HG03520 (cell line): ENCODE data around the gene TBC1D10A.
A peak's percentile ranks its signal among the peaks of the same experiment; 100 is the strongest.

Experiments
- ATAC-seq: cut with Tn5 transposase; IDR thresholded peaks from one replicate; pipeline ENCODE4 v1.9.1; 2021; ENCODE audit warnings: mild to moderate bottlenecking, moderate library complexity; ENCODE audit not compliant: unreplicated experiment

TBC1D10A gene

GRCh38 chr22:30301995-30302809, 24.5 kb downstream of the TBC1D10A start:
- no peak for ATAC-seq

- ATAC-seq: no peak
These were observed 27.4 kb downstream of the TBC1D10A start for GRCh38 chr22:30299322-30299721.

- no peak for ATAC-seq
These were observed 28.6 kb downstream of the TBC1D10A start for GRCh38 chr22:30297991-30298701.

GRCh38 chr22:30297276-30297990, 29.3 kb downstream of the TBC1D10A start:
- no peak for ATAC-seq

GRCh38 chr22:30296833-30297232, 29.9 kb downstream of the TBC1D10A start:
- no peak for ATAC-seq

GRCh38 chr22:30296324-30296723, 30.4 kb downstream of the TBC1D10A start:
- ATAC-seq: no peak

GRCh38 chr22:30295576-30295975, 31.2 kb downstream of the TBC1D10A start:
- no peak for ATAC-seq

GRCh38 chr22:30294830-30295229, 31.9 kb downstream of the TBC1D10A start:
- no peak for ATAC-seq

- no peak for ATAC-seq
These were observed 32.7 kb downstream of the TBC1D10A start for GRCh38 chr22:30294066-30294465.

GRCh38 chr22:30293026-30293425, 33.7 kb downstream of the TBC1D10A start:
- ATAC-seq: no peak

- ATAC-seq: no peak
These were observed 34.4 kb downstream of the TBC1D10A start for GRCh38 chr22:30292069-30292970.

GRCh38 chr22:30291058-30291892, 35.5 kb downstream of the TBC1D10A start:
- no peak for ATAC-seq

- no peak for ATAC-seq
These were observed 36.2 kb downstream of the TBC1D10A start for GRCh38 chr22:30290342-30291057.

- peak; percentile 12 for ATAC-seq
These were observed 36.8 kb downstream of the TBC1D10A start for GRCh38 chr22:30289980-30290313.

GRCh38 chr22:30289141-30289979, 37.4 kb downstream of the TBC1D10A start, which contains the start of gene CASTOR1:
TSS of gene CASTOR1 (minus strand) at chr22:30289505. CDS start at chr22:30289497, 8 bp downstream.
- ATAC-seq: peak; percentile 48

GRCh38 chr22:30288419-30289140, 38.2 kb downstream of the TBC1D10A start:
- ATAC-seq: no peak

- ATAC-seq: no peak
These were observed 38.9 kb downstream of the TBC1D10A start for GRCh38 chr22:30287648-30288418.
